Measurements from ENCODE around the gene CD6.
"Not testable (repeated sequence)": the region's sequence is repeated elsewhere in the genome, so short reads cannot be mapped to it uniquely, and the experiment has no call there.

The CD6 gene

DNA sequence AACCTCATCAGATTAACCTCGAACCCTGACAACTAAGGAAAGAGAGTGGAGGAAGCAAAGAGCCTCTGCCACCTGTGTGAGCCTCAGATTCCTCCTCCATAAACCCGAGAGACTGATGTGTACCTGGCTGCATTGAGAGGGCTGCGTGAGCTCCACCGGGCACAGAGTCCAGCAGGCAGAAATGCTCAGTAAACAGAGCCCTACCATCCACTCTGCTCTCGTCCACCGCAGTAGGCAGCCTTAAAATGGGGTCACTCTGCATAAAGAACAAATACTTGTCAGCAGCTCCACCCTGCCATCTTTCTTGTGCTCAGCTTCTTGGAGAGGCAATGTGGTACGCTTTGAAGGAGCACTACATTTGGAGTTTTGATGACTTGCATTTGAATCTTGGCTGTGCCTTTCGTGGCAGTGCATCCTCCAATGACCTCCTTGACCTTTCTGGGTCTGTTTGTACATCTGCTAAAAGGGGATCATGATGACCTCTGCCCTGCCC, 87.8 kb downstream of the CD6 start:
- H3K27me3 ChIP-seq (ENCODE audit: control insufficient read depth in 2 of 2, insufficient read depth in 2 of 2, low read length in 2 of 2) = no peaks in the 10 kb centered on the region
- H3K9me3 ChIP-seq (ENCODE audit: control insufficient read depth in 2 of 2, low read length in 2 of 2) = no peaks in the 10 kb centered on the region
- H3K9ac ChIP-seq (ENCODE audit: low read depth in 1 of 2, low read length in 2 of 2) = no peak overlapping the region
- H3K36me3 ChIP-seq (ENCODE audit: control insufficient read depth in 2 of 2, insufficient read depth in 2 of 2, low read length in 2 of 2) = no peaks in the 10 kb centered on the region
- H3K27ac ChIP-seq (ENCODE audit: low read depth in 2 of 2, low read length in 2 of 2) = no peak overlapping the region
- H3K4me3 ChIP-seq (ENCODE audit: low read length in 2 of 2) = no peak overlapping the region
- no peaks in the 10 kb centered on the region for H3K4me1 ChIP-seq (ENCODE audit: control insufficient read depth in 2 of 2, insufficient read depth in 2 of 2, low read length in 2 of 2)

DNA sequence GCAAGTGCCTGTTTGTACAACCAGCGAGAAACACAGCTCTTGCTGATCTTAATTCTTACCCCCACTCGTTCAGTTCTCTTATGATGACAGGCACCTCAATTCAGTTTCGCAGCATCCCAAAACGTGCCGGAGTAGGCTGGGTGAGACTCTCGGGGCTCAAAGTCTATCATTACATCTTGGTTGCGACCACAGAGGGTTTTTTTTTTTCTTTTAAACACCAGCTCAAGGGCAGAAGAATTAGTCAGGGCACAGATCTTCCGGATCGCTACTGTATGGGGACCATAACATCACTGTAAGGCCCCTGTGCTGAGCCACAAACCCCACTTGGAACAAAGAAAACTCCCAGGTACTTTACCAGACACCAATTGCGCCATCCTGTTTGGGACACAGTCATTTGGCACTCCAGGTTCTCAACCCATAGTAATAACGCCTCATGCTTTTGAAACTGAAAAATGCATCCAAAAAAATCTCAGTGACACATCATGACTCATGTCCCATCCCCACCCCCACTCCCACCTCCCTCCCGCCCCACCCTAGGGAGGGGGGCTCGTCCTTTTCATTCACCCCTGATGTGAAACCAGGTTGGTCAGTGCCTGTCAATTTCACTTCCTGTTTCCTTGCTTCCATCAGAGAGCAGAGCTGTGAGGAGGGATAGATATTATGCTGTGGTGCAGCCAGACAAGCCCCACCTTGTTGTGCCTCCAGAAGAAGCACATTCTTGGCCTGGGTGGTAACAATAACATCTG, 89.8 kb downstream of the CD6 start:
- H3K9me3 ChIP-seq (ENCODE audit: control insufficient read depth in 2 of 2, low read length in 2 of 2) = no peaks in the 10 kb centered on the region
- H3K27me3 ChIP-seq (ENCODE audit: control insufficient read depth in 2 of 2, insufficient read depth in 2 of 2, low read length in 2 of 2) = no peaks in the 10 kb centered on the region
- no peaks in the 10 kb centered on the region for H3K4me1 ChIP-seq (ENCODE audit: control insufficient read depth in 2 of 2, insufficient read depth in 2 of 2, low read length in 2 of 2)
- H3K4me3 ChIP-seq (ENCODE audit: low read length in 2 of 2) = no peak overlapping the region
- H3K36me3 ChIP-seq (ENCODE audit: control insufficient read depth in 2 of 2, insufficient read depth in 2 of 2, low read length in 2 of 2) = no peaks in the 10 kb centered on the region
- no peak overlapping the region for H3K9ac ChIP-seq (ENCODE audit: low read depth in 1 of 2, low read length in 2 of 2)
- peak overlapping the region in 1 of 2 donors; percentile 23 for H3K27ac ChIP-seq (ENCODE audit: low read depth in 2 of 2, low read length in 2 of 2)

DNA sequence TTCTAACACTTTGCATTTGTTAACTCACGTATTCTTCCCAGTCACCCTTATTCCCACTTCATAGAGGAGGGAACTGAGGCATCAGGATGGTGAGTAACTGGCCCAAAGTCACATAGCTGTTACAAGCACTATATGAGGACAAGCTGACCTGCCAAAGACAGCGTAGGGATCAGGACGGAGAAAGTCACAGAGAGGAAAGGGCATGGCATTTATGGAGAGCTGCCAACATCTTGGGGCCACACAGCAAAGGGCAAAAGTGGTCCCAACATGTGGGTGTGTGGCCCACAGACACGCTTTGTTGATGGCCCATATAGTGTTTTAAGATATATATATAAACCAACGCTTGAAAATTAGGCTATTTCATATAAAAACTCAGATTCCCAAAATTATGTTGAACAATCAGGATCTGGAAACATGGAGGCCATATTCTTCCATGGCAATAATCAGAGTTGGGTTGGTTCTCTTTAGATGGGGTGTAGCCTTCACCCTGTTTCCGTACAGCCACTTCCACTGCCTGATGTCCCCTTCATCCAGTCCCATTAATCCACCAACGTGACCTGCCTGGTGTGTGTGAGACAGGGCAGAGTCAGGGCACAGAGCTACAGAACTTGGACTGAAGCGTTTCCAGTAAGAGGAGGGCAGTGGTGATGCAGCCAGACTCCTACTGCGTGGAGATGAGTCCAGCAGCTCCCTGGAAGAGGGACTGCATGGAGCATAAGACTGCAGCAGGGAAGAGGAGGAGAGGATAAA, 90.9 kb downstream of the CD6 start:
- Histone ChIP-seq H3K36me3 (ENCODE audit: control insufficient read depth in 2 of 2, insufficient read depth in 2 of 2, low read length in 2 of 2) (no peaks in the 10 kb centered on the region), H3K4me1 (ENCODE audit: control insufficient read depth in 2 of 2, insufficient read depth in 2 of 2, low read length in 2 of 2) (no peaks in the 10 kb centered on the region), H3K4me3 (ENCODE audit: low read length in 2 of 2) (no peak overlapping the region), H3K9ac (ENCODE audit: low read depth in 1 of 2, low read length in 2 of 2) (no peak overlapping the region), H3K27me3 (ENCODE audit: control insufficient read depth in 2 of 2, insufficient read depth in 2 of 2, low read length in 2 of 2) (no peaks in the 10 kb centered on the region), H3K9me3 (ENCODE audit: control insufficient read depth in 2 of 2, low read length in 2 of 2) (no peaks in the 10 kb centered on the region), H3K27ac (ENCODE audit: low read depth in 2 of 2, low read length in 2 of 2) (no peak overlapping the region)

DNA sequence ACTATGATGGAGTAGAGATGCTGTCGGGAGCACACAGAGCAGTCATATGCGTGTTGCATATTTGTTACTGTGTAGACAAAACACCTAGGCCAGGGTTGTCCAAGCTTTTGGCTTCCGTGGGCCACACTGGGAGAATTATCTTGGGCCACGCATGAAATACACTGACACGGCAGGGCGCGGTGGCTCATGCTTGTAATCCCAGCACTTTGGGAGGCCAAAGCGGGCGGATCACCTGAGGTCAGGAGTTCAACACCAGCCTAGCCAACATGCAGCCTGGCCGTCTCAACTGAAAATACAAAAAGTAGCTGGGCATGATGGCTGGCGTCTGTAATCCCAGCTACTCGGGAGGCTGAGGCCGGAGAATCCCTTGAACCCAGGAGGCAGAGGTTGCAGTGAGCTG, 93.8 kb downstream of the CD6 start:
- H3K9me3 ChIP-seq (ENCODE audit: control insufficient read depth in 2 of 2, low read length in 2 of 2); H3K9ac ChIP-seq (ENCODE audit: low read depth in 1 of 2, low read length in 2 of 2); H3K4me3 ChIP-seq (ENCODE audit: low read length in 2 of 2); H3K27ac ChIP-seq (ENCODE audit: low read depth in 2 of 2, low read length in 2 of 2); H3K27me3 ChIP-seq (ENCODE audit: control insufficient read depth in 2 of 2, insufficient read depth in 2 of 2, low read length in 2 of 2); H3K36me3 ChIP-seq (ENCODE audit: control insufficient read depth in 2 of 2, insufficient read depth in 2 of 2, low read length in 2 of 2); H3K4me1 ChIP-seq (ENCODE audit: control insufficient read depth in 2 of 2, insufficient read depth in 2 of 2, low read length in 2 of 2): not testable (repeated sequence)

DNA sequence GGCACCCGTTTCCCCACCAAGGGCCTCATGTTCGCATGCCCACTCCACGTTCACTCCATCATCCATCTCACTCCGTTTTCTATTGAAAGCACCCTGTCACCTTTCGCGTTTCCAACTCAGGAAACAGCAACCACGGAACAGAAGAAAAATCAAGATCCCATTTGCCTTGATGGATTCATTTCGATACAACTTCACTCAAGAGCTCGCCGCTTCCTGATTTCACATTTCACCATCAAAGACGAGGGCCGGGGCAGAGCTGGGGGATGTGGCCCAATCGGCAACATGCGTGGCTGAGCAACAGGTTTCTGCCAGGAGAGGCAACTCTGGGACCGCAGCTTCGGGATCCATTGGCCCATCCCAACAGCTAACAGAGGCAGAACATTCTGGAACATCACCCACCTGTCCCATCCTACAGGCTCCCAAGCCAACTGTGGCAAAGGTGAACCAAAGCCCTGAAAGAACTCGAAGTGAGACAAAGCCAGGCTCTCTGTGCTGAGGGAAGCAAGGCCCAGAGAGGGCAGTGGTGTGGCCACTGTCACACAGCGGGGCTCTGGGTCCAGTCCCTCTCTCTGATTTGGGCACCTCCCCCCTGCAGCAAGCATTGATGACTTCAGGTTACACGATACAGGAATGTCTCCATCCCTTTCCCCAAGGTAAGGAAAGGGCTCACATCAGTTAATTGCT, 94.6 kb downstream of the CD6 start:
- Histone ChIP-seq H3K4me1 (ENCODE audit: control insufficient read depth in 2 of 2, insufficient read depth in 2 of 2, low read length in 2 of 2) (peaks cover 0 to 1% of the 10 kb centered on the region in 2 donors), H3K27ac (ENCODE audit: low read depth in 2 of 2, low read length in 2 of 2) (no peak overlapping the region), H3K36me3 (ENCODE audit: control insufficient read depth in 2 of 2, insufficient read depth in 2 of 2, low read length in 2 of 2) (no peaks in the 10 kb centered on the region), H3K4me3 (ENCODE audit: low read length in 2 of 2) (no peak overlapping the region), H3K27me3 (ENCODE audit: control insufficient read depth in 2 of 2, insufficient read depth in 2 of 2, low read length in 2 of 2) (no peaks in the 10 kb centered on the region), H3K9me3 (ENCODE audit: control insufficient read depth in 2 of 2, low read length in 2 of 2) (no peaks in the 10 kb centered on the region), H3K9ac (ENCODE audit: low read depth in 1 of 2, low read length in 2 of 2) (no peak overlapping the region)

DNA sequence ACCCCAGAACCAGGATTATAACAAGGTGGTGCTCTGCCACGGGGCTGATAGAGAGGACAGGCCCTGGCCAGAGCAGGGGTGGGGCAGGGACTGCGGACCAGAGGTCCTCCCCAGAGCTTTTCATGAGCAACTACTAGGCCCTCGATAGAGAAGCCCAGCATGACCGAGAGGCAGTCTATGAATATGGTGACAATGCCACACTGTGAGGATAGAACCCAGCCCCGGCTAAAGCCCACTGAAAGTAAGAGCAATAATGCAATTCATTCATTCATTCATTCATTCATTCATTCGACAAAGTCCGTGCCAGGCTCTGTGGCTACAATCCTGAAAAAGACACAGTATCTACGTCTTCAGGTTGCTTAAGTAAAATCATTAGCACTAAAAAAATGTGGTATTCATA, 95.2 kb downstream of the CD6 start:
- peaks cover 4 to 7% of the 10 kb centered on the region in 2 donors for H3K4me1 ChIP-seq (ENCODE audit: control insufficient read depth in 2 of 2, insufficient read depth in 2 of 2, low read length in 2 of 2)
- H3K4me3 ChIP-seq (ENCODE audit: low read length in 2 of 2) = no peak overlapping the region
- H3K27me3 ChIP-seq (ENCODE audit: control insufficient read depth in 2 of 2, insufficient read depth in 2 of 2, low read length in 2 of 2) = no peaks in the 10 kb centered on the region
- H3K9ac ChIP-seq (ENCODE audit: low read depth in 1 of 2, low read length in 2 of 2) = no peak overlapping the region
- H3K27ac ChIP-seq (ENCODE audit: low read depth in 2 of 2, low read length in 2 of 2) = no peak overlapping the region
- H3K9me3 ChIP-seq (ENCODE audit: control insufficient read depth in 2 of 2, low read length in 2 of 2) = no peaks in the 10 kb centered on the region
- no peaks in the 10 kb centered on the region for H3K36me3 ChIP-seq (ENCODE audit: control insufficient read depth in 2 of 2, insufficient read depth in 2 of 2, low read length in 2 of 2)

DNA sequence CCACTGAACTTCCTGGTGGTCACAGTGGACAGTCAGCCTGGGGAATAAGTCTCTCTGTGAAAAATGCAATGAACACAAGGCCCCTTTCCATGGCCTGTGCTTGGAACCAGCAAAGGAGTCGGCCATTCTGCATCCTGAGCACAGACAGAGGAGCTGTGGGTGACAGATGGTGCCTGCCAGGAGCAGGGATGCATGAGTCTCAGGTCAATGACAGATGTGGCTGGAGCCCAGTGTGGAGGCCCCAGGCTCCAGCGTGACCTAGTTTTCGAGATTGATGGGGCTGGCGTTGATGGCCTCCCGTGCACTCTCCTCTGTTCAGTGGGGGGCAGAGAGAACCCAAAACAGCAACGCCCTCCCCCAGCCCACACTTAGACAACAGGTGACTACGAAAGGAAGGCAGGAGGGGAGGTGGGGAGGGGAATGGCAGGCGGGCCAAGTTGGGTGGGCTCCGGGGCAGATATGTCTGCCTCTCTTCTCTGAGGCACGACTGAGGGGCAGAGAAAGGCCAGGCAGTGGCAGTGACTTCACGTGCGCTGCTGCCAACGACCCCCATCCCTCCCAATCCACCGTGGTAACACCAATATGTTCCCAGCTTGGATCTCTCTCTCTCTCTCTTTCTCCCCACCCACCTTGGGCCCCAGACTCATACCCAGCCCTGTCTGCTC, 96.4 kb downstream of the CD6 start:
- H3K27ac ChIP-seq (ENCODE audit: low read depth in 2 of 2, low read length in 2 of 2) = no peak overlapping the region
- H3K4me3 ChIP-seq (ENCODE audit: low read length in 2 of 2) = no peak overlapping the region

DNA sequence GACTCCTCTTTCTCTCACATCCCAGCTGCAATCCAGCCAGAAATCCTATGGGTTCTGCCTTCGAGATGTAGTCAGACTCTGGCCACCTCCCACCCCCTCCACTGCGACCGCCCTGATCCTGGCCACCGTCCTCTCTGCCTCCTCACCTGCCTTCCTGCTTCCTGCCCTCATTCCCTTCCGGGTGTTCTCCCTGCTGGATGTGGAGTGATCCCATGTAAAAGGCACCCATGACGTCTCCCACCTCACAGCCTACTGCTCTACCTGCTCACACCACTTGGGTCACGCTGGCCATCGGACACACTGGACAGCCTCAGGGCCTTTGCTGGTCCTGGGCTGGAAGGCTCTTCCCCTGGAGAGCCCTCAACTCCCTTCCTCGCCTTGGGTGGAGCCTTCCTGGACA, 97.1 kb downstream of the CD6 start:
- H3K36me3 ChIP-seq (ENCODE audit: control insufficient read depth in 2 of 2, insufficient read depth in 2 of 2, low read length in 2 of 2) = no peaks in the 10 kb centered on the region
- H3K27me3 ChIP-seq (ENCODE audit: control insufficient read depth in 2 of 2, insufficient read depth in 2 of 2, low read length in 2 of 2) = no peaks in the 10 kb centered on the region
- H3K9me3 ChIP-seq (ENCODE audit: control insufficient read depth in 2 of 2, low read length in 2 of 2) = no peaks in the 10 kb centered on the region
- H3K4me3 ChIP-seq (ENCODE audit: low read length in 2 of 2) = no peak overlapping the region
- peaks cover 6 to 8% of the 10 kb centered on the region in 2 donors for H3K4me1 ChIP-seq (ENCODE audit: control insufficient read depth in 2 of 2, insufficient read depth in 2 of 2, low read length in 2 of 2)
- H3K9ac ChIP-seq (ENCODE audit: low read depth in 1 of 2, low read length in 2 of 2) = no peak overlapping the region
- no peak overlapping the region for H3K27ac ChIP-seq (ENCODE audit: low read depth in 2 of 2, low read length in 2 of 2)

More for the DNA sequence above, 96.4 kb downstream of the CD6 start:
- Histone ChIP-seq H3K36me3 (ENCODE audit: control insufficient read depth in 2 of 2, insufficient read depth in 2 of 2, low read length in 2 of 2) (no peaks in the 10 kb centered on the region), H3K9me3 (ENCODE audit: control insufficient read depth in 2 of 2, low read length in 2 of 2) (no peaks in the 10 kb centered on the region), H3K4me1 (ENCODE audit: control insufficient read depth in 2 of 2, insufficient read depth in 2 of 2, low read length in 2 of 2) (peaks cover 6 to 8% of the 10 kb centered on the region in 2 donors), H3K9ac (ENCODE audit: low read depth in 1 of 2, low read length in 2 of 2) (no peak overlapping the region), H3K27me3 (ENCODE audit: control insufficient read depth in 2 of 2, insufficient read depth in 2 of 2, low read length in 2 of 2) (no peaks in the 10 kb centered on the region)

DNA sequence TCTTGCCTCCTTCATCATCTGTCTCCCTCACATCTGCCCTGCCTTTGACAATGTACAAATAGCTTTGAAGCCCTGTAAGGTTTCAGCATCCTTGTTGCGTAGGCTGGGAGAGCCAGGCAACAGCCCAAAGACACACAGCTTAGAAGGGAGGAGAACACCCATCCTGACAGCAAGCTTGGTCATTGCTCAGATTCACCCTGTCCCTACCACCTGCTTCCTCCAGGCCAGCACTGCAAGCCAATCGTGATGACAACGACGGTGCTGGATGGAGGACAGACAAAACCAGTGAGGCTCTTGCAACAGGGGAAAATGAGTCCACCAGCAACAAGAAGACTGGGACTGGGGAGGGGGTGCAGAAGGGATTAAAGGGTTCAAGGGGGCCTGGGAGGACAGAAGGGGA, 97.9 kb downstream of the CD6 start:
- no peak overlapping the region for H3K4me3 ChIP-seq (ENCODE audit: low read length in 2 of 2)
- H3K27ac ChIP-seq (ENCODE audit: low read depth in 2 of 2, low read length in 2 of 2) = no peak overlapping the region
- no peaks in the 10 kb centered on the region for H3K27me3 ChIP-seq (ENCODE audit: control insufficient read depth in 2 of 2, insufficient read depth in 2 of 2, low read length in 2 of 2)
- no peaks in the 10 kb centered on the region for H3K9me3 ChIP-seq (ENCODE audit: control insufficient read depth in 2 of 2, low read length in 2 of 2)
- peaks cover 6 to 8% of the 10 kb centered on the region in 2 donors for H3K4me1 ChIP-seq (ENCODE audit: control insufficient read depth in 2 of 2, insufficient read depth in 2 of 2, low read length in 2 of 2)
- H3K36me3 ChIP-seq (ENCODE audit: control insufficient read depth in 2 of 2, insufficient read depth in 2 of 2, low read length in 2 of 2) = no peaks in the 10 kb centered on the region
- no peak overlapping the region for H3K9ac ChIP-seq (ENCODE audit: low read depth in 1 of 2, low read length in 2 of 2)

Measured in mucosa of rectum (tissue), 2 donors.